Smooth muscle cell (in vitro differentiated cells): Measurements from ENCODE around the gene PPFIA3. TPM values are rescaled to one million over a fixed set of nuclear protein-coding genes. Genes with fewer than 3 reads are reported as not detected.

Experiments used
- DNase-seq: peaks from one replicate; lab custom pipeline; 2025; ENCODE audit not compliant: unreplicated experiment; lab: John Stamatoyannopoulos, UW
- H2AFZ ChIP-seq: fragments of 200-600 bp; sonication (generic); 2 replicates; pipeline ENCODE4 v1.6.0; 2016; ENCODE audit warnings: antibody characterized with exemption, low read depth, mild to moderate bottlenecking
- H3F3A ChIP-seq: fragments of 200-600 bp; sonication (generic); 2 replicates; pipeline ENCODE4 v1.6.0; 2017; ENCODE audit warnings: antibody characterized with exemption, low read depth
- H3K27ac ChIP-seq: fragments of 200-600 bp; sonication (generic); 2 replicates; pipeline ENCODE4 v1.5.1; 2016; ENCODE audit warnings: low read depth, mild to moderate bottlenecking
- H3K27me3 ChIP-seq: fragments of 200-600 bp; sonication (generic); 2 replicates; pipeline ENCODE4 v1.6.1; 2016; ENCODE audit warnings: low read depth, mild to moderate bottlenecking
- H3K36me3 ChIP-seq: fragments of 200-600 bp; sonication (generic); 2 replicates; pipeline ENCODE4 v1.5.1; 2016; ENCODE audit warnings: low read depth
- H3K4me1 ChIP-seq: fragments of 200-600 bp; sonication (generic); 2 replicates; pipeline ENCODE4 v1.5.1; 2016; ENCODE audit warnings: low read depth
- H3K4me2 ChIP-seq: fragments of 200-600 bp; sonication (generic); 2 replicates; pipeline ENCODE4 v1.6.0; 2016; ENCODE audit warnings: mild to moderate bottlenecking
- H3K4me3 ChIP-seq: fragments of 200-600 bp; sonication (generic); 2 replicates; pipeline ENCODE4 v1.5.1; 2016; ENCODE audit warnings: mild to moderate bottlenecking
- H3K79me2 ChIP-seq: fragments of 200-600 bp; sonication (generic); 2 replicates; pipeline ENCODE4 v1.6.0; 2016; ENCODE audit warnings: low read depth, mild to moderate bottlenecking
- H3K9ac ChIP-seq: fragments of 200-600 bp; sonication (generic); 2 replicates; pipeline ENCODE4 v1.6.0; 2016; ENCODE audit warnings: low read depth
- H3K9me3 ChIP-seq: fragments of 200-600 bp; sonication (generic); replicated peaks from 2 replicates; pipeline ENCODE4 v1.5.1; 2016; ENCODE audit warnings: low read depth
- H4K20me1 ChIP-seq: fragments of 200-600 bp; sonication (generic); 2 replicates; pipeline ENCODE4 v1.6.0; 2016; ENCODE audit warnings: low read depth
- WGBS: methylation state at CpG from one replicate; pipeline ENCODE4 v1.1.7; 2016; ENCODE audit warnings: low lambda C conversion rate; 5-methylcytosine and 5-hydroxymethylcytosine counted together
- polyA plus RNA-seq: library from polyadenylated mRNA; unstranded; fragments of >200 nt; fragmentation: Nextera tagmentation; extraction: Ambion mirVana; gene quantifications from 2 replicates; pipeline ENCODE4 v1.2.1, GENCODE V29; 2016
- total RNA-seq: library from RNA; depleted of rRNA; stranded (reverse); fragments of >200 nt; gene quantifications from 2 replicates; pipeline ENCODE4 v1.2.3, GENCODE V29; 2014
- TF ChIP-seq, protein P1 (sequence below): fragments of 200-600 bp; sonication (generic); IDR thresholded peaks from 2 replicates; pipeline ENCODE4 v1.5.1; 2017; ENCODE audit warnings: borderline replicate concordance, mild to moderate bottlenecking, antibody characterized with exemption; ENCODE audit not compliant: insufficient read depth, poor library complexity, severe bottlenecking

The PPFIA3 gene
- total and polyA plus RNA-seq, 2 experiments from 2014 or later: 3.2 to 20.3 TPM

DNA sequence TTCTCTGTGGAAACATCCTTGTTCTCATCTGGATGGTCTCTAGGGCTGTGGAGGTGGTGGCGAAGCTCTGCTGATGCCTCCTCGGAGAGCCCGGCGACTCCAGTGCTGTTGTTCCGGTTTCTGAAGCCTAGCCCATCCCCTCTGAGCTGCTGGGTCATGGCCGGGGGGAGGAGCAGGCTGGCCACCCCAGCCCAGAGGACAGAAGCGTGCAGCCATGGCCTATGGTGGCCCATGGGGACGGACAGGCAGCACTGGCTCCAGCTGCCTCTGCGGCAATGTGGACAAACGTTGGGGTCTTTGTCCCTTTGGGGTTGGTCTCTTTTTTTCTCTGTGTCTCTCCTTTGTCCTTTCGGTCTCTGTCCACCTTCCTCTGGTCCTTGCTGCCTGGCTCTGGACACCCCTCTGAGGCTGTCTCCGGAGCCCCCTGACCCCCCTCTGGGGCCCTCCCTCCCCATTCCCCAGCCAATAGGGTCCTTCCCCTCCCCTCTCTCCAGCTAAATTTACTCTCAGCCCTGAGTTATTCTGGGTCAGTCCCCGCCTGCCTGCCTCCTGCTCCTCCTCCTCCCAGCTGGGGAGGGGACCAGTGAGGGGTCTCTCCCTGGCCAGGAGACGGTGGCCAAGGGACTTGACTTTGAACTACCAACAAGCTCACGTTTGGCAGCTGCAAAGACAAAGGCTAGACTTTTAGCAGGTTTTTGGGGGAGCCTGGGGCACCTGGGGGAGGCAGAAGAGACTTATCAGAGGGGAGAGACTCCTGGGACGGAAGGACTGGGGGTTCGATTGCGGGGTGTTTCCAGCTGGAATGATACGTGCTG lies 35.9 kb downstream of the PPFIA3 start, which contains the start of gene HRC:
HRC (minus strand) TSS at position 392 of the 815 bp plus-strand sequence; CDS start at position 233, 159 bp downstream.
- Histone ChIP-seq H3K79me2 (peaks cover 11% of the 10 kb centered on the region), H3F3A (peaks cover 6% of the 10 kb centered on the region), H3K27ac (no peak within 1 kb of the TSS), H3K27me3 (no peaks in the 10 kb centered on the region), H3K4me2 (no peak within 1 kb of the TSS), H3K9ac (no peak within 1 kb of the TSS), H4K20me1 (peaks cover 7% of the 10 kb centered on the region), H3K9me3 (no peaks in the 10 kb centered on the region), H3K36me3 (no peaks in the 10 kb centered on the region), H2AFZ (no peak within 1 kb of the TSS), H3K4me1 (peaks cover 15% of the 10 kb centered on the region), H3K4me3 (no peak within 1 kb of the TSS)
- 80% methylated on average over 17 of the region's 19 CpGs for WGBS
- no peak for DNase-seq
- TF ChIP-seq, protein P1, sequence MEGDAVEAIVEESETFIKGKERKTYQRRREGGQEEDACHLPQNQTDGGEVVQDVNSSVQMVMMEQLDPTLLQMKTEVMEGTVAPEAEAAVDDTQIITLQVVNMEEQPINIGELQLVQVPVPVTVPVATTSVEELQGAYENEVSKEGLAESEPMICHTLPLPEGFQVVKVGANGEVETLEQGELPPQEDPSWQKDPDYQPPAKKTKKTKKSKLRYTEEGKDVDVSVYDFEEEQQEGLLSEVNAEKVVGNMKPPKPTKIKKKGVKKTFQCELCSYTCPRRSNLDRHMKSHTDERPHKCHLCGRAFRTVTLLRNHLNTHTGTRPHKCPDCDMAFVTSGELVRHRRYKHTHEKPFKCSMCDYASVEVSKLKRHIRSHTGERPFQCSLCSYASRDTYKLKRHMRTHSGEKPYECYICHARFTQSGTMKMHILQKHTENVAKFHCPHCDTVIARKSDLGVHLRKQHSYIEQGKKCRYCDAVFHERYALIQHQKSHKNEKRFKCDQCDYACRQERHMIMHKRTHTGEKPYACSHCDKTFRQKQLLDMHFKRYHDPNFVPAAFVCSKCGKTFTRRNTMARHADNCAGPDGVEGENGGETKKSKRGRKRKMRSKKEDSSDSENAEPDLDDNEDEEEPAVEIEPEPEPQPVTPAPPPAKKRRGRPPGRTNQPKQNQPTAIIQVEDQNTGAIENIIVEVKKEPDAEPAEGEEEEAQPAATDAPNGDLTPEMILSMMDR: no peak

DNA sequence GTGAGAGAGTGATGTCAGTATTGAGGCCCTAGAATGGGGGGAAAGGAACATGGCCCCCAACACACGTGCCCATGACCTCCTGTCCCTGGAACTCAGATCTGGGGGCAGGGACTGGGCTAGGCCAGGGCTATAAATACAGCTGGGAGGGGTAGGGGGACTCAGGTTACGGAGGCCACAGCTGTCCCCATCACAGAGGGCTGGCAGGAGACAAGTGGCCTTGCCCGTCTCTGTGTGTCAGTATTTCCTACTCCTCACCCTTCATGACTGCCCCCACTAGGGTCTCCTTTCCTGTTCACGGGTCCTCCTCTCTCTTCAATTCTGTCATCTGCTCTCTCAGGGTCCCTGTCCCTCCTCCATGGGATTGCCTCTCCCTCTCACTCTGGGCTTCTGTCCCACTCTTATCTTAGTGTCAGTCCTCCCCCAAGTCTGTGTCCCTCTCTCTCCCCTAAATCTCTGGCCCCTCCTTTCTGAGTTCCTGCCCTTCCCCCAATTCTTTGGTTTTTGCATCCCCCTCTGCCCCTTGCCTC lies 36.5 kb downstream of the PPFIA3 start:
- Histone ChIP-seq H3K9me3 (no peaks in the 10 kb centered on the region), H3K79me2 (peaks cover 11% of the 10 kb centered on the region), H2AFZ (no peak overlapping the region), H3K27me3 (no peaks in the 10 kb centered on the region), H3K36me3 (no peaks in the 10 kb centered on the region), H4K20me1 (peaks cover 12% of the 10 kb centered on the region), H3K4me3 (no peak overlapping the region), H3F3A (peaks cover 6% of the 10 kb centered on the region), H3K27ac (no peak overlapping the region), H3K4me1 (peaks cover 12% of the 10 kb centered on the region), H3K4me2 (no peak overlapping the region), H3K9ac (no peak overlapping the region)
- 35% methylated on average over 4 of the region's 4 CpGs for WGBS
- TF ChIP-seq, protein P1: no peak
- DNase-seq: no peak

- Histone ChIP-seq H3K4me3 (peak within 1 kb of the TSS; percentile 93), H3K9ac (peak within 1 kb of the TSS; percentile 68), H3K27me3 (no peaks in the 10 kb centered on the region), H3F3A (no peaks in the 10 kb centered on the region), H3K9me3 (no peaks in the 10 kb centered on the region), H3K4me2 (peak within 1 kb of the TSS; percentile 99), H4K20me1 (peaks cover 14% of the 10 kb centered on the region), H3K27ac (no peak within 1 kb of the TSS), H2AFZ (peak within 1 kb of the TSS; percentile 63), H3K36me3 (no peaks in the 10 kb centered on the region), H3K79me2 (peaks cover 11% of the 10 kb centered on the region), H3K4me1 (peaks cover 4% of the 10 kb centered on the region)
- WGBS: 0% methylated on average over 29 of the region's 41 CpGs
- DNase-seq: peak; percentile 73
- TF ChIP-seq, protein P1: no peak
Measured at GRCh38 chr19:49157445-49158224, 38.3 kb downstream of the PPFIA3 start, which contains the start of gene TRPM4. Gene TRPM4 (plus strand): TSS chr19:49157792. CDS start chr19:49157867, 75 bp downstream.
